ENCODE measurements around the gene SMAD6.

The SMAD6 gene

GRCh38 chr15:66771351-66771650 is 69.3 kb downstream of the SMAD6 start:
- no peak overlapping the region for H3K4me3 ChIP-seq (ENCODE audit: low read length)
- no peak for TF ChIP-seq CTCF (IDR thresholded peaks at IDR 0.05; ENCODE audit: insufficient read depth, low read depth, low read length, missing control alignments)
- no peak for DNase-seq (ENCODE audit: low read depth)

GRCh38 chr15:66772604-66773128 is 70.6 kb downstream of the SMAD6 start:
- DNase-seq (ENCODE audit: low read depth) = no peak

GRCh38 chr15:66773129-66773873 is 71.3 kb downstream of the SMAD6 start:
- no peak for TF ChIP-seq CTCF (IDR thresholded peaks at IDR 0.05; ENCODE audit: insufficient read depth, low read depth, low read length, missing control alignments)
- no peak for DNase-seq (ENCODE audit: low read depth)
- H3K4me3 ChIP-seq (ENCODE audit: low read length) = no peak overlapping the region

More at GRCh38 chr15:66772604-66773128, 70.6 kb downstream of the SMAD6 start:
- H3K4me3 ChIP-seq (ENCODE audit: low read length) = no peak overlapping the region
- TF ChIP-seq CTCF (IDR thresholded peaks at IDR 0.05; ENCODE audit: insufficient read depth, low read depth, low read length, missing control alignments) = no peak

- DNase-seq (ENCODE audit: low read depth) = peak; percentile 70
- H3K4me3 ChIP-seq (ENCODE audit: low read length) = no peak overlapping the region
- peak; percentile 98 for TF ChIP-seq CTCF (IDR thresholded peaks at IDR 0.05; ENCODE audit: insufficient read depth, low read depth, low read length, missing control alignments)
Observed at GRCh38 chr15:66774001-66774814, 72.2 kb downstream of the SMAD6 start.

GRCh38 chr15:66775127-66776105 is 73.4 kb downstream of the SMAD6 start:
- no peak overlapping the region for H3K4me3 ChIP-seq (ENCODE audit: low read length)
- no peak for TF ChIP-seq CTCF (IDR thresholded peaks at IDR 0.05; ENCODE audit: insufficient read depth, low read depth, low read length, missing control alignments)
- DNase-seq (ENCODE audit: low read depth) = no peak

- H3K4me3 ChIP-seq (ENCODE audit: low read length) = no peak overlapping the region
- no peak for DNase-seq (ENCODE audit: low read depth)
- TF ChIP-seq CTCF (IDR thresholded peaks at IDR 0.05; ENCODE audit: insufficient read depth, low read depth, low read length, missing control alignments) = no peak
Observed at GRCh38 chr15:66777054-66777453, 75.0 kb downstream of the SMAD6 start.
